ENCODE results near the gene CD300H.

The CD300H gene

DNA sequence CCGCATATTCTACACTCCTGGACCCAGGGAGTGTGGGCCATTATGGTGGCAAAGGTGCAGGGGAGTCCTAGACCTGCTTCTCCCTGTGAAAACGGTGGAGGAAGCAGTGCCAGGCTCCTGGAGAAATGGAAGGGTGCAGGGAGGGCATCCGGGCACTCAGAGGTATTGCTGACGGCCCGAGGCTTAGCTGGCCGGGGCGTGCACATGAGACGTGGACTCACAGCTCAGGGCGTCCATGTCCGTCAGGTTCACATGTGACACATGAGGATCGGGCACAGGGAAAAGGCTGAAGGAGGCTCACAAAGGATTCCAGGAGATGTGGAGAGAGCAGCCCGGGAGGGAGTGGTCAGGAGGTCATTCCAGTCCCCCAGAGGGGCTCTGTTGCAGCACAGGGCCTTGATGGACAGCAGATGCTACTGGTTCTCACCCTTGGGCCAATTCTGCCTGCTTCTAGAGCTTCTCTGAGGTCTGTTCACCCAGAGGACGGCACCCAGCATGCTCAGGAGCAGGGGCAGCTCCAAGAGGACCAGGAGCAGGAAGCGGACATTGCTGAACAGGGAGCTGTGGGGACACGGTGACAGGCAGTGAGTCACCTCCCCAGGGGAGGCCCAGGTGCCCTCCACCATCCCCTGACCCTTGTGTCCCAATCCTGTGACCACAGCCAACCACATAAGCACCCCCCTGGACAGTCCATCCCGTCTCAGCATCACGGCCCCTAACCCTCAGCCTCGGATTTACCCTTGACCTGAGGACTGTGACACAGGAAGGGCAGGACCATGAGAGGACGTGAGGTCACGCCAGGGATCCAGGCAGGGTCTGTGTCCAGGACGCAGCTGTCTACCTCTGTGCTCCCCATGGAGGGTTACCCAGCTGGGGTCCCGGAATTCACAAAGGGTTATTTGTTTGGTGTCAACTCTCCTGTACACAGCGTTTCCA lies 25.9 kb downstream of the CD300H start:
- H3K27ac ChIP-seq (ENCODE audit: low read depth, low read length, severe bottlenecking): no peak overlapping the region
- no peaks in the 10 kb centered on the region for H3K36me3 ChIP-seq (ENCODE audit: control insufficient read depth, insufficient read depth, low read length)
- H3K4me1 ChIP-seq (ENCODE audit: control insufficient read depth, insufficient read depth, low read length, poor library complexity, severe bottlenecking): no peaks in the 10 kb centered on the region
- H3K4me3 ChIP-seq (ENCODE audit: extremely low read depth, insufficient read depth, low read length, poor library complexity, severe bottlenecking): no peak overlapping the region
- WGBS, 2 experiments (ENCODE audit: insufficient coverage in 2 of 2): 85 to 89% methylated on average over 15 to 22 of the region's 23 CpGs
- H3K9me3 ChIP-seq (ENCODE audit: control insufficient read depth, low read length): no peaks in the 10 kb centered on the region

DNA sequence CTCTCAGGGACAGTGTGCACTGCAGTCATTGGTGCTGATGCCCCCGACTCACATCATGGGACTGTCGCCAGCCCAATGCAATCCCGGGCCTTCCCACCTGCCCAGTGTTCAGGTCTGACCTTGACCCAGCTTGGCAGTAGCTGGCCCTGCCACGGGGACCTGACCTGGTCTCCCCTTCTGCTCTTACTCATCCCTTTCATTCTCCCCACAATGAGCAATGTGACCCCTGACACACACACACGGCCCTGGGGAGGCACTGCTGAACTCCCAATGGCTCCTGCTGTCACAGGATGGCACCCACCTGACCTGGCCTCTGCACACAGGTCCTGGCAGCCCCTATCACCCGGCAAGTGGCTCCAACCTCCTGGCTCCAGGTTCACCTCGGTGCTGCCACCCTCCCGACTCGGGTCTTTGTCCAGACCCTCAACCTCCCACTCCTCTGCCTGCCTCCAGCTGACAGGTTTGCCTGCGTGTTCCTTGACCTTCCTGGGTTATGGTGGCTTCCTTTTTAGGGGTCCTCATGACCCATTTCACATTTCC lies 28.0 kb downstream of the CD300H start:
- H3K36me3 ChIP-seq (ENCODE audit: control insufficient read depth, insufficient read depth, low read length): no peaks in the 10 kb centered on the region
- H3K27ac ChIP-seq (ENCODE audit: low read depth, low read length, severe bottlenecking): no peak overlapping the region
- WGBS, 2 experiments (ENCODE audit: insufficient coverage in 2 of 2): 74 to 89% methylated on average over 8 to 9 of the region's 10 CpGs
- no peaks in the 10 kb centered on the region for H3K9me3 ChIP-seq (ENCODE audit: control insufficient read depth, low read length)
- H3K4me1 ChIP-seq (ENCODE audit: control insufficient read depth, insufficient read depth, low read length, poor library complexity, severe bottlenecking): no peaks in the 10 kb centered on the region
- no peak overlapping the region for H3K4me3 ChIP-seq (ENCODE audit: extremely low read depth, insufficient read depth, low read length, poor library complexity, severe bottlenecking)

DNA sequence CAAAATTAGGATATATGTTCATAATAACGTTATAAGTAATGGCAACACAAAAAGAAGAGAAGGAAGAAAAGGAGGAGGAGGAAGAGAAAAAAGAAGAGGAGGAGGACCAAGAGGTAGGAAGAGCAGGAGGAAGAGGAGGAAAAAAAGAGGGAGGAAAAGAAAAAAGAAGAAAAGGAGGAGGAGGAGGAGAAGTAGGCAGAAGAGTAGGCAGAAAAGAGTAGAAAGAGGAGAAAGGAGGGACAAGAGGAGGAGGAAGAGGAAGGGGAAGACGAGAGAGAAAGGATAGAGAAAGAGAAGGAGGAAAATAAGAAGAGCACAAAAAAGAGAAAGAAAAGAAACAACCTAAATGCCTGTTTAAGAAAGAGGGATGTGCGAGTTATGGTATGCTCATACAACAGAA lies 30.4 kb downstream of the CD300H start:
- WGBS, 2 experiments (ENCODE audit: insufficient coverage in 2 of 2): 75 to 80% methylated on average over 1 to 3 of the region's 3 CpGs
- Histone ChIP-seq H3K4me3 (ENCODE audit: extremely low read depth, insufficient read depth, low read length, poor library complexity, severe bottlenecking) (no peak overlapping the region), H3K27ac (ENCODE audit: low read depth, low read length, severe bottlenecking) (no peak overlapping the region), H3K9me3 (ENCODE audit: control insufficient read depth, low read length) (no peaks in the 10 kb centered on the region), H3K36me3 (ENCODE audit: control insufficient read depth, insufficient read depth, low read length) (no peaks in the 10 kb centered on the region), H3K4me1 (ENCODE audit: control insufficient read depth, insufficient read depth, low read length, poor library complexity, severe bottlenecking) (no peaks in the 10 kb centered on the region)

DNA sequence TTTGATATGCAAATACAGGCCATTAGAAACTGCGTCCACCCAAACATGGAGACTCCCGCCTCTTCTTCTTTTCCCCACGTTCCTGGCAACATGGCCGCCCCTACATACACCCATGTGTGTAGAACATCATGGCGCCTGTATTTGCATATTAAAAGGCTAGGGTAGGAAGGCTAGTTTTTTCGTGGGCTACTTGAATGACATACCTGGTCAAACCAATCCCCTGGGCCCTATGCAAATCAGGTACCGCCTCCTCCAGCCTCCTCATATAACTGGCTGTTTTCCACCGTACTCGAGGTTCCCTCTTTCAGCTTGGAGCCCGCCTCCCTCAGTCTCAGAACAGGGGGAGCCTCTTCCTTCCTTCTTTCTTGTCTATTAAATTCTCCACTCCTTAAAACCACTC lies 35.2 kb downstream of the CD300H start:
- Histone ChIP-seq H3K9me3 (ENCODE audit: control insufficient read depth, low read length) (no peaks in the 10 kb centered on the region), H3K27ac (ENCODE audit: low read depth, low read length, severe bottlenecking) (no peak overlapping the region), H3K4me1 (ENCODE audit: control insufficient read depth, insufficient read depth, low read length, poor library complexity, severe bottlenecking) (no peaks in the 10 kb centered on the region), H3K4me3 (ENCODE audit: extremely low read depth, insufficient read depth, low read length, poor library complexity, severe bottlenecking) (no peak overlapping the region), H3K36me3 (ENCODE audit: control insufficient read depth, insufficient read depth, low read length) (no peaks in the 10 kb centered on the region)
- WGBS, 2 experiments (ENCODE audit: insufficient coverage in 2 of 2): 61 to 69% methylated on average over 6 to 7 of the region's 10 CpGs

DNA sequence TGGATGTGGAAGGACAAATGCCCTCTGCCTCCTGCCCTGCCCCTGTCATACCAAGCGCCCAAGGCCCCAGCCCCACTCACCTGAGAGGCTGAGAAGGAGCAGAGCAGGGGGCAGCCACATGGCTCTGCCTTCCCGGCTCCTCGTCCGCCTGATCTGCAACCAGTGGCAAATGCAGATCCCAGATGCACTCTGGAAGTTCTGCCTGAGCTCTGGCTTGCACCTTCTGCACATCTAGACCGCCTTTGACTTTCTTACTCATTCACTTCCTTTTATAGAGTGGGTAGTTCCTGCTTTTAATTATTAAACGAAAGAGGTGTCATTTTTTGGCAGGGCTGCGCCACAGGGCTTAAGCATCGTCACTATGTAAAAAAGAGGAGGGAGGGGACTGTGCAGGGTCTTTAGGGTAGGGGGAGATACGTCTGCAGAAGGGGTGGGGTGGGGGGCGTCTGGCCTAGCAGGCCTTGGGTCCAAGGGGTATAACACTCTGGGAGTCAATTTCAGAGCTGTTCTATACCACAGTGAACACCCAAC lies 36.0 kb downstream of the CD300H start, which contains the start of gene CD300LB:
Gene CD300LB, minus strand, starts transcription at position 245 of the 531 bp plus-strand sequence. Its CDS starts 125 bp downstream, at position 120.
- Histone ChIP-seq H3K4me3 (ENCODE audit: extremely low read depth, insufficient read depth, low read length, poor library complexity, severe bottlenecking) (no peak within 1 kb of the TSS), H3K27ac (ENCODE audit: low read depth, low read length, severe bottlenecking) (no peak within 1 kb of the TSS), H3K36me3 (ENCODE audit: control insufficient read depth, insufficient read depth, low read length) (no peaks in the 10 kb centered on the region), H3K4me1 (ENCODE audit: control insufficient read depth, insufficient read depth, low read length, poor library complexity, severe bottlenecking) (no peaks in the 10 kb centered on the region), H3K9me3 (ENCODE audit: control insufficient read depth, low read length) (no peaks in the 10 kb centered on the region)
- 90 to 97% methylated on average over 7 of the region's 10 CpGs for WGBS, 2 experiments (ENCODE audit: insufficient coverage in 2 of 2)

DNA sequence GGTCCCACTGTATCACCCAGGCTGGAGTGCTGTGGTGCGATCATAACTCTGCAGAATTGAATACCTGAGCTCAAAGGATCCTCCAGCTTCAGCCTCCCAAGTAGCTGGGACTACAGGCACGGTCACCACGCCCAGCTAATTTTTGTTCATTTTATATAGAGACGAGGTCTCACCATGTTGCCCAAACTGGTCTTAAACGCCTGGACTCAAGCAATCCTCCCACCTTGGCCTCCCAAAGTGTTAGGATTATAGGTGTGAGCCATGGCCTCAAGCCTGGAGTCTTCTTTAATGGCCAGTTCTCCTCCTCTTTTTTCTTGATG lies 36.5 kb downstream of the CD300H start:
- WGBS, 2 experiments (ENCODE audit: insufficient coverage in 2 of 2): 87 to 100% methylated on average over 2 to 5 of the region's 5 CpGs
- H3K4me1 ChIP-seq (ENCODE audit: control insufficient read depth, insufficient read depth, low read length, poor library complexity, severe bottlenecking): no peaks in the 10 kb centered on the region

DNA sequence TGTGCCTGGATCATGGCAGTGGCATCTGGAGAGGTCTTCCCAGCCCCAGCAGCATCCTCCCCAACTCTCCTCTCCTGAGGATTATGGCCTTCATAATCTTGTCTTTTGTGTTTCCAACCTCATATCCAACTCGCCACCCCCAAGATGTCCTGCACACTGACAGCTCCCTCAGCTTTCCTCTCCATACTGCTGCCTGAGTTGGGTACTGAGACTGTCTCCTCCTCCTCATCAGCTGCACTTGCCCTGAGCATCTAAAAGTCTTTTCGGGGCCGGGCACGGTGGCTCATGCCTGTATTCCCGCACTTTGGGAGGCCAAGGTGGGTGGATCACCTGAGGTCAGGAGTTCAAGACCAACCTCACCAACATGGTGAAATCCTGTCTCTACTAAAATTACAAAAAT lies 38.1 kb downstream of the CD300H start:
- no peak overlapping the region for H3K27ac ChIP-seq (ENCODE audit: low read depth, low read length, severe bottlenecking)
- no peaks in the 10 kb centered on the region for H3K9me3 ChIP-seq (ENCODE audit: control insufficient read depth, low read length)
- H3K4me3 ChIP-seq (ENCODE audit: extremely low read depth, insufficient read depth, low read length, poor library complexity, severe bottlenecking): no peak overlapping the region
- H3K4me1 ChIP-seq (ENCODE audit: control insufficient read depth, insufficient read depth, low read length, poor library complexity, severe bottlenecking): no peaks in the 10 kb centered on the region
- no peaks in the 10 kb centered on the region for H3K36me3 ChIP-seq (ENCODE audit: control insufficient read depth, insufficient read depth, low read length)
- WGBS, 2 experiments (ENCODE audit: insufficient coverage in 2 of 2): 87 to 88% methylated on average over 3 to 5 of the region's 5 CpGs

More for the DNA sequence above, 36.5 kb downstream of the CD300H start:
- no peak overlapping the region for H3K27ac ChIP-seq (ENCODE audit: low read depth, low read length, severe bottlenecking)
- no peaks in the 10 kb centered on the region for H3K9me3 ChIP-seq (ENCODE audit: control insufficient read depth, low read length)
- H3K4me3 ChIP-seq (ENCODE audit: extremely low read depth, insufficient read depth, low read length, poor library complexity, severe bottlenecking): no peak overlapping the region
- no peaks in the 10 kb centered on the region for H3K36me3 ChIP-seq (ENCODE audit: control insufficient read depth, insufficient read depth, low read length)

DNA sequence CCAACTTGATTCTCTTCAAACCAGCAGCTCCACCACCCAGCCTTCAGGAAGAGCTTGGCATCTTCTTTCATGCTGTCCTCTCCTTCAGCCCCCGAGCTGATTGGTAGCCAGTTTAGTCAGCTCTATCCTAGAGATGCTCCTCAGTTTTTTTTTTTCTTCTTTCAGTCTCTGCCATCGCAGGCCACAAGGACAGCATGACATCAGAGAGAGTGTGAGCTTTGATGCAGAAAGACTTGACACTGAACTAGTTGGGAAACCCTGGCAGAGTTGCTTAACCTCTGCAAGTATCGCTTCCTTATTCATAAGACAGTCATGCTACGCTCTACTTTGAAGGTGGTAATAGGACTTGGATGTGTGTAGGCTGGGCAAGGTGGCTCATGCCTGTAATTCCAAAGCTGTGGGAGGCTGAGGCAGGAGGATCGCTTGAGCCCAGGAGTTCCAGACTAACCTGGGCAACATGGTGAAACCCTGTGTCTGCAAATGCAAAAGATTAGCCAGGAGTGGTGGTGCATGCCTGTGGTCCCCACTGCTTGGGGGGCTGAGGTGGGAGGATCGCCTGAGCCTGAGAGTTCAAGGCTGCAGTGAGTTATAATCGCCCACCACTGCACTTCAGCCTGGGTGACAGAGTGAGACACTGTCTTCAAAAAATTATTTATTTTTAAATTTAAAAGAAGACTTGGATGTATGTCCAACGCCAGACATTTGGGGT lies 38.7 kb downstream of the CD300H start:
- Histone ChIP-seq H3K4me3 (ENCODE audit: extremely low read depth, insufficient read depth, low read length, poor library complexity, severe bottlenecking) (no peak overlapping the region), H3K9me3 (ENCODE audit: control insufficient read depth, low read length) (no peaks in the 10 kb centered on the region), H3K36me3 (ENCODE audit: control insufficient read depth, insufficient read depth, low read length) (no peaks in the 10 kb centered on the region), H3K27ac (ENCODE audit: low read depth, low read length, severe bottlenecking) (no peak overlapping the region), H3K4me1 (ENCODE audit: control insufficient read depth, insufficient read depth, low read length, poor library complexity, severe bottlenecking) (no peaks in the 10 kb centered on the region)
- WGBS, 2 experiments (ENCODE audit: insufficient coverage in 2 of 2): 80 to 88% methylated on average over 3 to 6 of the region's 8 CpGs

DNA sequence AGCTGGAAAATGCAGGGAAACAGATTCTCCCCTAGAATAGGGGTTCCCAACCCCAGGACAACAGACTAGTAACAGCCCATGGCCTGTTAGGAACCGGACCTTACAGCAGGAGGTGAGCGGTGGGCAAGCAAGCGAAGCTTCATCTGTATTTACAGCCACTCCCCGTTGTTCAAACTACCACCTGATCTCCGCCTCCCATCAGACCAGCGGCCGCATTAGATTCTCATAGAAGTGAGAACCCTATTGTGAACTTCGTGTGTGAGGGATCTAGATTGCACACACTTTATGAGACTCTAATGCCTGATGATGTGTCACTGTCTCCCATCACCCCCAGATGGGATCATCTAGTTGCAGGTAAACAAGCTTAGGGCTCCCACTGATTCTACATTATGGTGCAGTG lies 39.6 kb downstream of the CD300H start:
- Histone ChIP-seq H3K4me1 (ENCODE audit: control insufficient read depth, insufficient read depth, low read length, poor library complexity, severe bottlenecking) (no peaks in the 10 kb centered on the region), H3K36me3 (ENCODE audit: control insufficient read depth, insufficient read depth, low read length) (no peaks in the 10 kb centered on the region), H3K27ac (ENCODE audit: low read depth, low read length, severe bottlenecking) (no peak overlapping the region), H3K4me3 (ENCODE audit: extremely low read depth, insufficient read depth, low read length, poor library complexity, severe bottlenecking) (no peak overlapping the region), H3K9me3 (ENCODE audit: control insufficient read depth, low read length) (no peaks in the 10 kb centered on the region)
- WGBS, 2 experiments (ENCODE audit: insufficient coverage in 2 of 2): 89 to 93% methylated on average over 3 to 6 of the region's 8 CpGs

DNA sequence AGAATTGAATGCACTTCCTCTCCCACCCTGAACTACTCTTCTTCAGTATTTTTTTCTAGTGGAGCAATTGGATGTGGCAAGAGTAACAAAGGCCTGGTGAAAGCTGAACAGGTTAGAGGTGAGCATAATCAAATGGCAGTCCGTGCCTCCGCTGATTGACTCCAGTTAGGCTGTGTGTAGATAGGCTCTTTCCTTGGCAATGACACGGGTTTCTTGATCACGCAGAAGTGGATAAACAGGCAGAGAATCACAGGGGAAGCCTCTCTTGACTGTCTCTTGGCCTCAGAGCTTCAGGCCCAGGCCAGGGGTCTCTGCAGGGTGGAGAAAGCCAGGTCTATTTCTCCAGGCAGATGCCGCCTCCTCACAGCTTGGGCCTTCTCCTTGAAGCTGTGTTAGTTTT lies 40.2 kb downstream of the CD300H start:
- Histone ChIP-seq H3K9me3 (ENCODE audit: control insufficient read depth, low read length) (no peaks in the 10 kb centered on the region), H3K4me1 (ENCODE audit: control insufficient read depth, insufficient read depth, low read length, poor library complexity, severe bottlenecking) (no peaks in the 10 kb centered on the region), H3K27ac (ENCODE audit: low read depth, low read length, severe bottlenecking) (no peak overlapping the region), H3K36me3 (ENCODE audit: control insufficient read depth, insufficient read depth, low read length) (no peaks in the 10 kb centered on the region), H3K4me3 (ENCODE audit: extremely low read depth, insufficient read depth, low read length, poor library complexity, severe bottlenecking) (no peak overlapping the region)
- WGBS, 2 experiments (ENCODE audit: insufficient coverage in 2 of 2): 88 to 92% methylated on average over 4 to 5 of the region's 5 CpGs
